Activated T-cell treated with anti-CD3 and anti-CD28 coated beads, Interleukin-2, amount 50 U/mL, for 24 hours (primary cell): ENCODE data around the gene PRPF39.

Source experiments
- DNase-seq: peaks from one replicate; pipeline ENCODE4 v3.0.0-alpha.2; 2020
- H3K27ac Mint-ChIP-seq: 2 replicates; pipeline ENCODE4 v1.8.0; 2020; ENCODE audit warnings: mild to moderate bottlenecking, mixed read lengths
- H3K27me3 Mint-ChIP-seq: 2 replicates; pipeline ENCODE4 v1.8.0; 2020; ENCODE audit warnings: mixed read lengths
- H3K36me3 Mint-ChIP-seq: 2 replicates; pipeline ENCODE4 v1.8.0; 2020; ENCODE audit warnings: low read depth, mixed read lengths
- H3K4me1 Mint-ChIP-seq: 2 replicates; pipeline ENCODE4 v1.8.0; 2020; ENCODE audit warnings: low read depth, mixed read lengths
- H3K4me3 Mint-ChIP-seq: 2 replicates; pipeline ENCODE4 v1.8.0; 2020; ENCODE audit warnings: mild to moderate bottlenecking, moderate library complexity, mixed read lengths
- H3K9me3 Mint-ChIP-seq: 2 replicates; pipeline ENCODE4 v1.8.0; 2020; ENCODE audit warnings: mixed read lengths

PRPF39 gene

DNA sequence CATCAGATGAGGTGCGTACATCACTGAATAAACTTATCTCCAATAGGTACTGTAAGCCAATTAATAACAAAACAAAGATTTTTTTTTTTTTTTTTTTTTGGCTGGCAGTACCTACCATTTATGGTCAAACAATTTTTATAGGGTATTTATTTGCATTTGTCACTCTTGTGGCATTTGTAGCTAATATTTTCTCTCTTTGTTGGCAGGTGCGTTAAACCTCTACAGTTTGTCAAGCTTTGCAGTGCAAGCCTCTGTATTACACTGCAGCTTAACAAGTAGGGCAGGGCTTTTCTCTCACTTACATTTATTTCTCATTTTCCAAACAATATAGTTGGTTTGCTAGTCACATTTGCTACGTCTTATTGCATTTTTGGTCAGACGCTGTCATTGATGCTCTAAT is 12.3 kb downstream of the PRPF39 start:
- H3K27ac Mint-ChIP-seq: no peak overlapping the region
- DNase-seq: no peak
- no peak overlapping the region for H3K4me3 Mint-ChIP-seq
- peaks cover 84% of the 10 kb centered on the region for H3K36me3 Mint-ChIP-seq
- no peaks in the 10 kb centered on the region for H3K9me3 Mint-ChIP-seq
- H3K4me1 Mint-ChIP-seq: peaks cover 33% of the 10 kb centered on the region
- no peaks in the 10 kb centered on the region for H3K27me3 Mint-ChIP-seq

GRCh38 chr14:45103806-45104205 is 19.9 kb downstream of the PRPF39 start:
- Mint-ChIP-seq H3K27me3 (no peaks in the 10 kb centered on the region), H3K27ac (no peak overlapping the region), H3K9me3 (no peaks in the 10 kb centered on the region), H3K4me3 (no peak overlapping the region), H3K36me3 (peaks cover 95% of the 10 kb centered on the region), H3K4me1 (peaks cover 4% of the 10 kb centered on the region)
- DNase-seq: no peak

DNA sequence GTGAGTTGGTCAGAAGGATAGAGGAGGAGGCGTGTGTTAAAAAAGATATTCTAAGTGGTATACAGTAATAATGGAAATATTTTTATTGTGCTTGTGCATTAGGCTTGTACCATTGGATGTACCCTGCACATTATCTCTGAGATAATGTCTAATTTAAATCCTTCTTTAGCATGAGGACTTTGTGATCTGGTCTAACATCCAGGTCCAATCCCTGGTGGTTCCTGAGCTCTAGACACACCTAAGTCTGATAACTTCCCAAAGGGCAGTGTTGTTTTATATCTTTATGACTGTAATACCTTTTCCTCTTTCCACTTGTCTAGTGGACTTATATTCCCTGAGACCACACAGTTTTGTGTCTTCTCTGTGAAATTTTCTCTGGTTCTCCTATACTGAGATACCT is 20.6 kb downstream of the PRPF39 start:
- H3K27ac Mint-ChIP-seq: peak overlapping the region; percentile 59
- H3K27me3 Mint-ChIP-seq: no peaks in the 10 kb centered on the region
- H3K9me3 Mint-ChIP-seq: no peaks in the 10 kb centered on the region
- no peak overlapping the region for H3K4me3 Mint-ChIP-seq
- no peak for DNase-seq
- peaks cover 94% of the 10 kb centered on the region for H3K36me3 Mint-ChIP-seq
- peaks cover 7% of the 10 kb centered on the region for H3K4me1 Mint-ChIP-seq

DNA sequence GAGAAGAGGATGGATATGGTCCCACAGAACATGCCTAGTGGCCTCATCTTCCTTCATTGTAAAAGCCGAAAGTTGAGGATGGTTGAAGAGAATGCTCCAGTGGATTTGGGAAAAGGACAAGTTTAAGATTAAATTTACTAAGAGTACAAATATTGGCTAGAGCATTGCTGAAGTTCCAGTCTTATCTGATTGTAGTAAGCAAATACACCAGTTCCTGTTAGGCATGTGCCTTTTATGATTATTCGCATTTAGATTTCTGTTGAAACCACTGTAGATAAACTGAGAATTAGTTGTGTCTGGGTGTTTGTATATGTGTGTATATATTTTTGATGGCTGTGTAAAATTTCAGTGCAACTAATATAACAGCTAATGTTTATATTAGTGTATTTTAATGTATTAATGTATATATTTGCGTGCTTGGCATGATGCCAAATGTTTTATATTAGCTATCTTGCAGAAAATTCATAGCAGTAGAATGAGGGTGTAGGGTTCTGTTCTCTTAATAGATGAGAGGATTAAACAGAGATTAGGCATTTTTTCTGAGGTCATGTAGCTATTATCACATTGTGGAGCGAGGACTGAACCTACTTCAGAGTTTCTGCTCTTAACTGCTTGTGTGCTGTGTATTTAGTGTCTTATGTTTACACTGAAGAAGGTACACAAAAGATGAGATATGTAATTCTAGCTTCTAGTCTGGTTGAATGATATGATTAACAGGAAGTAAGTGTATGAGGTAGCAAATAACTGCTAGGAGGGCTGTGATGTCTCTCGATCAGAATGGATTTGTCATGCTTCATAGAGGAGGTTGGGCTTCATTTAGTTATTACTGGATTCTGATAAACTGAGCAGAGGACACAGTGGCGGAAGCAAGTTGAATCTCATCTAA is 29.2 kb downstream of the PRPF39 start:
- H3K4me3 Mint-ChIP-seq: peak overlapping the region; percentile 2
- H3K4me1 Mint-ChIP-seq: peaks cover 38% of the 10 kb centered on the region
- peaks cover 94% of the 10 kb centered on the region for H3K36me3 Mint-ChIP-seq
- no peaks in the 10 kb centered on the region for H3K9me3 Mint-ChIP-seq
- no peak for DNase-seq
- H3K27ac Mint-ChIP-seq: peak overlapping the region; percentile 93
- H3K27me3 Mint-ChIP-seq: no peaks in the 10 kb centered on the region

DNA sequence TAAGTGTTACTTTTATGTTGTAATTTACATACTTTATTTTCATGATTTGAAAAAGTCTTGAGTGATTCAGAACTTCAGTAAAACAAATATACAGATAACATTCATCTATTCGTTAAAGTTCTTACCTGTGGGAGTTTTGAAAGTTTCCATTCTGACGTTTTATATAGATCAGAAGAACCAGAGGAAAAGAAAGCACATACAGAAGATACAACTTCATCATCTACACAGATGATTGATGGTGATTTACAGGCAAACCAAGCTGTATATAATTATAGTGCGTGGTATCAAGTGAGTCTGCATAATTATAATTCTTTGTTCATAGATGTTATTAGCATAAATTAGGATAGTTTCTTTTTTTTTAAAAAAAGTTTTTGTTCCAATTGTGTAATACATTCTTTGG is 30.4 kb downstream of the PRPF39 start:
- no peak overlapping the region for H3K4me3 Mint-ChIP-seq
- no peaks in the 10 kb centered on the region for H3K27me3 Mint-ChIP-seq
- no peak for DNase-seq
- H3K4me1 Mint-ChIP-seq: peaks cover 33% of the 10 kb centered on the region
- peaks cover 94% of the 10 kb centered on the region for H3K36me3 Mint-ChIP-seq
- H3K9me3 Mint-ChIP-seq: no peaks in the 10 kb centered on the region
- peak overlapping the region; percentile 93 for H3K27ac Mint-ChIP-seq

- no peak for DNase-seq
- Mint-ChIP-seq H3K9me3 (no peaks in the 10 kb centered on the region), H3K27ac (peak overlapping the region; percentile 26), H3K4me3 (no peak overlapping the region), H3K36me3 (peaks cover 89% of the 10 kb centered on the region), H3K27me3 (no peaks in the 10 kb centered on the region), H3K4me1 (peaks cover 17% of the 10 kb centered on the region)
Measured at GRCh38 chr14:45118594-45118993, 34.7 kb downstream of the PRPF39 start.

DNA sequence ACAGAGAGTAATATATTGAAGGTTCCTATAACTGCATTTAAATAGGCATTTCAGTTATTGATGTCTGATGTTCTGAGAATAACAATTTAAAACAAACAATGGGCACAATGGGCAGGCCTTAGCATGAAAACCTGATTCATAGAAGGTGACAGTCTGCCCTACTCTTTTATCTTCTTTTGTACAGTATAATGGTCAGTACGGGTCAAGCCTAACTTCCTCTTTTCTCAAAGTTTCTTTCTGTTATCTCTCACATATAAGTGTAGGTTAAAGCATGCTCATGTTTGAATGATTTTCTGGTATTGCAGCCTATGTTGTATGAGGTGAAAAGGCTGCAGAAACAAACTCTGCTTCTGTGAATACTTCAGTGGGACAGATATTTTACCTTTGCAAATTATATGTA is 36.2 kb downstream of the PRPF39 start:
- peaks cover 7% of the 10 kb centered on the region for H3K4me1 Mint-ChIP-seq
- H3K4me3 Mint-ChIP-seq: no peak overlapping the region
- H3K36me3 Mint-ChIP-seq: peaks cover 90% of the 10 kb centered on the region
- peak overlapping the region; percentile 20 for H3K27ac Mint-ChIP-seq
- DNase-seq: no peak
- H3K27me3 Mint-ChIP-seq: no peaks in the 10 kb centered on the region
- H3K9me3 Mint-ChIP-seq: no peaks in the 10 kb centered on the region

DNA sequence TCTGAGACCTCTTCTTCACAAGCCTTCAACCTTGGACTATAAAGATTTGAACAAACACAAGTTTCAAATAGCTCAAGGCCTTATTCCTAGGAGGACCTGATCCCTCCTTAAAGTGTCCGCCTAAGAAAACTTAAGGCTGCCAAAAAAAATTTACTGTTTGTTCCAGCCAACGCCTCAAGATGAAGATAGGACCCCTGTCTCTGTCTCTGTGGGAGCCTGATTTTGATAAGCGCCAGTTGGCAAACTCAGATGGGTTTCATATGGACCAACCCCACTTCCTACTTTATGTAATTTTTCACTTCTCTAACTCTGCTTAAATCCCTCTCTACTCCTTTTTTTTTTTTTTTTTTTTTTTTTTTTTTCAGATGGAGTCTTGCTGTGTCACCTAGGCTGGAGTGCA is 39.4 kb downstream of the PRPF39 start:
- H3K9me3 Mint-ChIP-seq: no peaks in the 10 kb centered on the region
- H3K4me3 Mint-ChIP-seq: no peak overlapping the region
- DNase-seq: no peak
- H3K27me3 Mint-ChIP-seq: no peaks in the 10 kb centered on the region
- H3K27ac Mint-ChIP-seq: no peak overlapping the region
- peaks cover 6% of the 10 kb centered on the region for H3K4me1 Mint-ChIP-seq
- H3K36me3 Mint-ChIP-seq: peaks cover 78% of the 10 kb centered on the region

- peaks cover 72% of the 10 kb centered on the region for H3K36me3 Mint-ChIP-seq
- H3K4me1 Mint-ChIP-seq: peaks cover 20% of the 10 kb centered on the region
- DNase-seq: no peak
- no peaks in the 10 kb centered on the region for H3K9me3 Mint-ChIP-seq
- H3K27ac Mint-ChIP-seq: no peak overlapping the region
- no peak overlapping the region for H3K4me3 Mint-ChIP-seq
- H3K27me3 Mint-ChIP-seq: no peaks in the 10 kb centered on the region
Measured at GRCh38 chr14:45125754-45126153, 41.8 kb downstream of the PRPF39 start.

GRCh38 chr14:45128963-45129629 is 45.2 kb downstream of the PRPF39 start:
- Mint-ChIP-seq H3K9me3 (no peaks in the 10 kb centered on the region), H3K27me3 (no peaks in the 10 kb centered on the region), H3K36me3 (peaks cover 62% of the 10 kb centered on the region), H3K4me3 (no peak overlapping the region), H3K27ac (no peak overlapping the region), H3K4me1 (peaks cover 38% of the 10 kb centered on the region)
- no peak for DNase-seq

DNA sequence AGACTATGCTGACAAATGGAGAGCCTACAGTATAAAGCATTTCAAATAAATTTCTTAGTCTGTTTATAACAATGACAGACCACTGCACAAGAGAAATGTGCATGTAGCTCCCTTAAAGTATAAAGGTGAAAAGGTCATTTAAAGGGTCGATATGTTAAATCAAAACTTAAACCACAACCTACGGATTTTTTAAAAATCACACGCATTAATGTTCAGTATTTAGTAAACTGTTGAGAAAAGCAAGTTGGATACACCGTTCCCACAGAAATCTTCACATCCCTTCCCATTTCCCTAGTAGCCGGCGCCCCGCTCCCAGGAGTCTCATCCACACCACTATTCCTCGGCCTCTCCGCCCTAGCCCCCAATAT is 49.8 kb downstream of the PRPF39 start:
- peaks cover 44% of the 10 kb centered on the region for H3K36me3 Mint-ChIP-seq
- no peak for DNase-seq
- H3K4me3 Mint-ChIP-seq: peak overlapping the region; percentile 100
- H3K4me1 Mint-ChIP-seq: peaks cover 44% of the 10 kb centered on the region
- H3K27ac Mint-ChIP-seq: peak overlapping the region; percentile 97
- H3K27me3 Mint-ChIP-seq: no peaks in the 10 kb centered on the region
- H3K9me3 Mint-ChIP-seq: no peaks in the 10 kb centered on the region

DNA sequence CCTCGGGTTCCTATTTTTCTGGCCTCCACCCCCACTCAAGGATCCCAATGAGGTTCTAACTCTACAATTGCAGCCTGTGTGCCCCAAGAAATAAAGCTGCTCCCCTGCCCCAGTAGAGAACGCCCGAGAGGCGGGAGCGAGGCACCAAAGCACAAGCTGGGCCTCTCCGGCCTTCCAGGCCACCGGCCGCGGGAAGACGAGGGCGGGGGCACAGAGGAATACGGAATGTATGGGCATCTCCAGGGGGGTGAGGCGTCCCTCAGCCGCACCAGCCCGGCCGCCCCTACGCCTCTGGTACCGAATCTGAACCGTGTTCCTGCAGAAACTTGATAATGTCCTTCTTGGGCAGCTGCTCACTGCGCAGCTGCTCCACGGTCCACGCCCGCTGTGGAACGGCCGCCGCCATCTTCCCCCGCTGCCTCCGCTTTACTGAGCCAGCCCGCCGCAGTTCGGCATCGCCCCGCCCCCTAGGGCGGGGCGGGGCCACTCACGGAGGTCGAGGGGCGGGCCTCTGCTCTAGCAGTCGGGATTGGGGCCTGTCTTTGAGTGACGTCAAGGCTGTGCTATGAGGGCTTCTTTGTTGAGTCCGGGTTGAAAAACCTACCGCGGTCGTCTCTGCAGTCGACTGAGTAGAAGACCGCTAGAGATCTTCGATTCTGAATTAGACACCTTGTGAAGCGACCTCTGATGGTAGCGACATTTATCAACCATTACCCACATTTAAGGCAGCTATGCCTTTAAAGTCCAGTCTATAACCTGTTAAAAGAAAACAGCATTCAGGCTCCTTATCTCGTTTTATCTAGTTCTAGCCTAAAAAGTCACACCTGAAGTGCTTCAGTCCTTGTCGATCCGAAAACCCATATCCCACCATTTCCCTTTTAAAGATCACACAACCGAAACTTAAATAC is 50.4 kb downstream of the PRPF39 start, which contains the start of gene FKBP3:
FKBP3 (minus strand) TSS at position 431 of the 908 bp plus-strand sequence; CDS start at position 406, 25 bp downstream.
- Mint-ChIP-seq H3K27ac (peak within 1 kb of the TSS; percentile 97), H3K4me1 (peaks cover 45% of the 10 kb centered on the region), H3K9me3 (no peaks in the 10 kb centered on the region), H3K36me3 (peaks cover 42% of the 10 kb centered on the region), H3K27me3 (no peaks in the 10 kb centered on the region), H3K4me3 (peak within 1 kb of the TSS; percentile 100)
- peak; percentile 95 for DNase-seq

GRCh38 chr14:45135156-45135555 is 51.2 kb downstream of the PRPF39 start:
- Mint-ChIP-seq H3K36me3 (peaks cover 40% of the 10 kb centered on the region), H3K27ac (peak overlapping the region; percentile 97), H3K9me3 (no peaks in the 10 kb centered on the region), H3K4me3 (peak overlapping the region; percentile 100), H3K27me3 (no peaks in the 10 kb centered on the region), H3K4me1 (peaks cover 43% of the 10 kb centered on the region)
- DNase-seq: no peak

DNA sequence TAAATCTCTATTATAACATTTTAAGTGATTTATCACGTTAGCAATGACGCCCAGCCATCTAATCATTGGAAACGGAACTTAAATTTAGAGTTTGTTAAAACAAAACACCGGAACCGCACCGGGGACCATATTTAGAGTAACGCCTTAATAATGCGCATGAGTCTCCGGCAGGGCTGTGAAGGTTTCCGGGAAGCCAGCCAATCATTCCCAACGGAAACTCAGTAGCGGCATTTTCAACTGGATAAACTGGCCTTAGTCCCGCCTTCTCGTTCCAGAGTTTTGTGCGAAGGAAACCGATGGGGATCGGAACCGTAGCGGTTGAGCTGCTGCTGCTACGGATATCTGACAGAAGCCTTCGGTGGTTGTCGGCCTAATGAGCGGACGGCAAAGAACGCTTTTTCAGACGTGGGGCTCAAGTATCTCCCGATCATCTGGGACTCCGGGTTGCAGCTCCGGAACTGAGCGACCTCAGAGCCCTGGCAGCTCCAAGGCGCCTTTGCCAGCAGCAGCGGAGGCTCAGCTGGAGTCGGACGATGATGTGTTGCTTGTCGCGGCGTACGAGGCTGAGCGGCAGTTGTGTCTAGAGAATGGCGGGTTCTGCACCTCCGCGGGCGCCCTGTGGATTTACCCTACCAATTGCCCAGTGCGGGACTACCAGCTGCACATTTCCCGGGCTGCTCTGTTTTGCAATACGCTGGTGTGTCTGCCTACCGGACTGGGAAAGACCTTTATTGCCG is 51.9 kb downstream of the PRPF39 start, which contains the start of gene FANCM:
FANCM (plus strand) TSS at position 272 of the 737 bp plus-strand sequence; CDS start at position 374, 102 bp downstream.
- H3K4me3 Mint-ChIP-seq: peak within 1 kb of the TSS; percentile 100
- no peaks in the 10 kb centered on the region for H3K27me3 Mint-ChIP-seq

More for the DNA sequence above, 51.9 kb downstream of the PRPF39 start, which contains the start of gene FANCM:
- H3K27ac Mint-ChIP-seq: peak within 1 kb of the TSS; percentile 97
- H3K4me1 Mint-ChIP-seq: peaks cover 43% of the 10 kb centered on the region
- no peaks in the 10 kb centered on the region for H3K9me3 Mint-ChIP-seq
- peak; percentile 82 for DNase-seq
- peaks cover 45% of the 10 kb centered on the region for H3K36me3 Mint-ChIP-seq
